NCI-H2196 (cell line): Measurements from ENCODE around the gene PIP5K1A.
A peak's percentile ranks its signal among the peaks of the same experiment; 100 is the strongest.
"Not testable (repeated sequence)": the region's sequence is repeated elsewhere in the genome, so short reads cannot be mapped to it uniquely, and the experiment has no call there.

Experiments used
- DNase-seq: peaks from one replicate; lab custom pipeline; 2025; ENCODE audit not compliant: unreplicated experiment; lab: John Stamatoyannopoulos, UW

The PIP5K1A gene

DNA sequence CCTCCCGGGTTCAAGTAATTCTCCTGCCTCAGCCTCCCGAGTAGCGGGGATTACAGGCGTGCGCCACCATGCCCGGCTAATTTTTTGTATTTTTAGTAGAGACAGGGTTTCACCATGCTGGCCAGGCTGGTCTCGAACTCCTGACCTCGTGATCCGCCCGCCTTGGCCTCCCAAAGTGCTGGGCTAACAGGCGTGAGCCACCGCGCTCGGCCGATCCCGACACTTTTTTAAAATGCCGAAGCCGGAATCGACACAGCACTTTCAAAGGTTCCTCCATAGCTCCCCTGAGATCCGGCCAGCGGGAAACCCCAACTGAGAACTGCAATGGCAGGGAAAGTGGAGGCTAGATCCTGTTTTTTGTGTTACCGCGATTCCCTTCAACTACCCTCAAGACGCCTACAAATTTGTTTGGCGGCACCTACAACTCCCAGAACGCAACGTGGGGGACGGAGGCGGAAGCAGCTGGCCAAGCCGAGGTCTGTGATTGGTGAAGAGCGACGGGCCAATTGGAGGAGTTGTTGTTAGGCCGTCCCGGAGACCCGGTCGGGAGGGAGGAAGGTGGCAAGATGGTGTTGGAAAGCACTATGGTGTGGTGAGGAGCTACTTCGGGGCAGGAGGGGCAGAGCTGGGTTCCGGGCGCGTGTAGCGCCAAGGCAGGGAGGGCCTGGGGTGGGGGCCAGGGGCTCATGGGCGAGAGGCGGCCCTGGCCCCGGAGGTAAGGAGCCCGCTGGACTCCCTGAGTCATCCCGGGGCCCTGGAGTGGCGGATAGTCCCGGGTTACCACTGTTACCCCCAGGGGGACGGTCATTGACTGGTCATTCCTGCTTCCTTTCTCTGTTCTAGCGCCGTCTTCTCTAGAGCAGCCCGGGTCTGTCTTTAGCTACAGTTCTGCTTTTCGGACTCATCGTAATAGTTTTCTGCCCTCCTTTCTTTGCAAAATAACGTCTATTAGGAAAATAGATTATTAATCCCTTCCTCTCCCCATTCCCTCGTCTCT is 56.2 kb downstream of the PIP5K1A start, which contains the start of gene PSMD4:
Gene PSMD4 (plus strand): TSS at position 518 of the 997 bp plus-strand sequence. CDS start 49 bp downstream, at position 567.
- DNase-seq: peak; percentile 95

DNA sequence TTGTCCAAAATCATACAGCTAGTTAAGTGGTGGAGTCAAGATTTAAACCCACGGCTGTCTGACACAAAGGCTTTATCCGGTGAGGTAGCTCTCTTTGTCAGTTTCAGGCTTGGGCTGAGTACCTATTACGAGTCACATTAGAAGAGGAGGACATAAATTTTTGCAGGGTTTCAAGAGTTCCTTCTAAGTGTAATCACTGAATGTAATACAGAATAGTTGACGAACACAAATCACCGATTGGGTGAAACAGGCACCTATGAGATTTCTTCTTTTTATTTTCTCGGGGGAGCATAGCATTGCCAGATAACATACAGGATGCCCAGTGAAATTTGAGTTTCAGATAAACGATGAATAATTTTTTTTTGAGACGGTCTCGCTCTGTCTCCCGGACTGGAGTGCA is 57.0 kb downstream of the PIP5K1A start:
- no peak for DNase-seq

DNA sequence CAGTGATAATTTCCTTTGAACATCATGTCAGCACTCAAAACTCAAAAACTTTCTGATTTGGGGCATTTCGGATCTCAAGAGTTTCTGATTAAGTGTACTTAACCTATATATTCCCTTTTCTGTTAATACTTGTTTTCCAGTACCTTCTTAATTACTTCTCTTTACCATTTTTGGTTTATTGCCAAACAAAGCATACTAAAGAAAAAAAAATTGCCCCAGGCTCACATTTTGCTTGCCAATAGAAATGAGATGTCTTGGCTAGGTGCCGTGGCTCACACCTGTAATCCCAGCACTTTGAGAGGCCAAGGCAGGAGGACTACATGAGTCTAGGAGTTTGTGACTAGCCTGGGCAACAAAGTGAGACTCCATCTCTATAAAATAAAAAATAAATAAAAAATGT is 61.0 kb downstream of the PIP5K1A start:
- DNase-seq: no peak

GRCh38 chr1:151265446-151266236 is 67.3 kb downstream of the PIP5K1A start:
- no peak for DNase-seq

DNA sequence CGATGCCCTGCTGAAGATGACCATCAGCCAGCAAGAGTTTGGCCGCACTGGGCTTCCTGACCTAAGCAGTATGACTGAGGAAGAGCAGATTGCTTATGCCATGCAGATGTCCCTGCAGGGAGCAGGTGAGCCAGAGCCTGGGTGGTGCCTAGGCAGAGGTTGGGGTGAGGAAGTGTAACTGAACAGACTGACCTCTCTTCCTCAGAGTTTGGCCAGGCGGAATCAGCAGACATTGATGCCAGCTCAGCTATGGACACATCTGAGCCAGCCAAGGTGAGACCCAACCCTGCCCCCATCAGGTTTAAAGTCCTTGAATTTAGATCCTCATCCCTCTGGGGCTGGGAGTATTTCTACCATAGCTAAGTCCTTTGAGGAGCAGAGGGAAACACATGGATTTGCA is 68.0 kb downstream of the PIP5K1A start:
- DNase-seq: no peak

GRCh38 chr1:151266821-151267220 is 68.5 kb downstream of the PIP5K1A start:
- DNase-seq: no peak

- no peak for DNase-seq
Measured at GRCh38 chr1:151267760-151268159, 69.4 kb downstream of the PIP5K1A start.

- no peak for DNase-seq
Measured at GRCh38 chr1:151273924-151274466, 75.6 kb downstream of the PIP5K1A start.

GRCh38 chr1:151275341-151275740 is 77.0 kb downstream of the PIP5K1A start:
- not testable (repeated sequence) for DNase-seq

DNA sequence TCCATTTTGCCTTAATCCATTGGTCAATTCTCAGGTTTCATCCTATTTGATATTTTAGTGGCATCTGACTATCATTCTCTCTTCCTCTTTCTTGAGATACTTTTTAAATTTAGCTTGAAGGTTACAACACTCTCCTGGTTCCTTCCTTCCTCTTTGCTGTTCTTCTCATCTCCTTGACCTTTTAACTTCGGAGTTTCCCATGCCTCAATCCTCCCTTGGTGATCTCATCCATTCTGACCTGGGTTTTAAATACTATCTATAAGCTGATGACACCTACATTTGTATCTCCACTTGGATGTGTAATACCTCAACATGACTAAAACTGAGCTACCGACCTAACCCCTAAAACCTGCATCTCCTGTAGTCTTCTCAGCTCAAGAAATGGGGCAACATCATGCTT is 78.9 kb downstream of the PIP5K1A start:
- DNase-seq: no peak

- DNase-seq: peak; percentile 97
Measured at GRCh38 chr1:151281225-151281968, 83.0 kb downstream of the PIP5K1A start.

DNA sequence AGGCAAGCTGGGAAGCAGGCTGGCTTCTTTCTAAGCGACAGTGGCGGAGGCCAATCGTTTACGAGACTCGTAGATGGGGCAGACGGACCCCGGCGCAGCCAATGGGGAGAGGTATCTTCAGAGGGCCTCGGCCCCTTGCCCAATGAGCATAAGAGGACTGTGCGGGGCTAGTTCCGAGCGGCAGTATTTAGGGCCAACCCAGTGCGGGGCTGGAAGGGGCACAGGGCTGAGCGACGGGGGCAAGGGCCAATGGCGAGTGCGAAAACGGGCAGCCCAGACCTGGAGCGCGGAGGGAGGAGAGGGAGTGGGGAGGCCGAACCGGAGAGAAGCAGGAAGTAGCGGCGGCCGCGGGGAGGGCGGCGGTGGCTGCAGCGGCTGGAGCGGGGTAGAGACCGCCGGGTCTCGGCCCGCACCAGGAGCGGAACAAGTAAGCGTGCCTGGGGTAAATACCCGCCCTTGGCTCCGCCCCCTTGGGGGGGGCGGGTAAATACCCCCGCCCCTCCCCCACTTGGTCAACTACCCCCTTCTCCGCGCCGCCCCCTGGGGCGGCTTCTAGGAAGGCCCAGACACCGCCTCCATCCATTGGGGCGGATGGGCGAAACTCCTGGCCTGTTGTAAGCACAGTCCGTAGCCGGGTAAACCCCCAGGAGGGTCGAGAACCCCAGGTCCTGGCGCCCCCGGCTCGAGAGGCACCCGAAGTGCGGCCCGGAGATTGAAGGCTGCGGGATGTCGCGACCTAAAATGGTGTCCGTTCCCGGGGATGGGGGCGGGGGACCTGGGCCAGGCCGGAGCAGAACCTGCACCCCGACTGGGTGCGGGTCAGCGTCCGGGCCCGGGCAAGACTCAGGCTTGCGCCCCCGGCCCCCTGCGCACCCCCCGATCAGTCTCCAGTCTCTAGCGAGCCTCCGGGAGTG is 83.9 kb downstream of the PIP5K1A start, which contains the start of gene ZNF687:
Gene ZNF687 (plus strand): TSS at position 331 of the 914 bp plus-strand sequence. CDS start 3,993 bp downstream, outside the sequence.
- peak; percentile 100 for DNase-seq

DNA sequence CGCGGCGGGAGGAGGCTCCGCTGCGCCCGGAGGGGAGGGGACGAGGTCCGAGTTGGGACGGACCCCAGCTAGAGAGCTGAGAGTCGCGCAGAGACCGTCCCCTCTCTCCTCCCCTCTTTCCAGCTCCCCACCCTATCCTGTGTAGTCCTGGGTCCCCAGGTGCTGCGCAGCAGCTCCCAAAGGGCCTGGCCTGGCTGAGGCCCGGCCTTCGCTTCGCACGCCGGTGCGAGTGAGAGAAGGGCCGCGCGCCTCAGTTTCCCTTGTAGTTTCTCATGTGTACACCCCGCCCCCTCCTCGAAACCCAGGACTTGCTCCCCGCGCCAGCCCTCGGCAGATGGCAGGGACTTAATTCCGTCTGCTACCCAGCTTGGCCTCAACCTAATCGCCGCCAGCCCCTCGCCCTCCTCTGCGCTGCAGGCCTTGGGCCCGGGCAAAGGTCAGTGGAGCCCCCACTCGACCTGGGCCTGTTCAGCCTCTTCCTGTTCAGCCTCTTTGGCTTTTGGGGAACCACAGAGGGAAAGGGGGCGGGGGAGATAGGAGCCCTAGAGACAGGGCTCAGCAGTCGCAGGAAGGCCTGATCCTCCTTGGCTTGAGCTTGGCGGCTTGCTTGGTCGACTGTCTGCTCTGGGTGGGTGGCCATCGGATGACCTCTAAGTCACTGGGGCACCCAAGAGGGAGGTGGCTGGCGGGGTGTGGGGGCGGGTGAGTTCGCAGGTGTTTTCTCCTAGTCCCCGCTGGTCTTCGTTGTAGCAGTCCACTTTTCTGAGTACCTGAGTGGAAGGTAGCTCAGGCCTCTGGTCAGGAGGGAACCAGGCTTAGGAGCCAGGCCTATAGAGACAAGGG is 84.8 kb downstream of the PIP5K1A start:
- DNase-seq: no peak

DNA sequence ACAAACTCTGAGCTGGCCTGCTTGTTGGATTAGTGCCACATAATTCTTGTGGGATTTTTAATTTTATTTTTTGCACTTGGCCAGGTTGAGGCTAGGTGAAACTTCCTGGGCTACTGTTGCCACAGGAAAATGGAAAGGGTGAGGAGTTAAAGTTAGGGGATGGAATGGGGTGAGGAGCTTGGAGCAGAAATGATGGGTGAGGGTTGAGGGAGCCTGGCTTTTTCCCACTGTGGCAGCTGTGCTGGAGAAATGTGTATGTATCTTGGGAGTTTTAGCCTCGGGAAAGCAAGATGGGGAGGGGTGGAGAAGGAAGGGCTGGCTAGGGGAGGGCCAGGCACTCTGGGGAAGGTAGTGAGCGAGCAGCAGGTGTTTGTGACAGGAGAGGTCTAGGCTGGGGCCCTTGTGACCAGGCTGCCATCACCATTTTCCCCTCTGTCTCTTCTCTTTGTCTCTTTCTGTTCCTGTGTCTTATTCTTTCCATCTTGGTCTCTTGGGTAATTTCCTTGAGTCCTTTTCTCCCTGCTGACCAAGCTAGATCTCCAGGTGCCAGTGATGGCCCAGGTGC is 85.7 kb downstream of the PIP5K1A start:
- DNase-seq: no peak

DNA sequence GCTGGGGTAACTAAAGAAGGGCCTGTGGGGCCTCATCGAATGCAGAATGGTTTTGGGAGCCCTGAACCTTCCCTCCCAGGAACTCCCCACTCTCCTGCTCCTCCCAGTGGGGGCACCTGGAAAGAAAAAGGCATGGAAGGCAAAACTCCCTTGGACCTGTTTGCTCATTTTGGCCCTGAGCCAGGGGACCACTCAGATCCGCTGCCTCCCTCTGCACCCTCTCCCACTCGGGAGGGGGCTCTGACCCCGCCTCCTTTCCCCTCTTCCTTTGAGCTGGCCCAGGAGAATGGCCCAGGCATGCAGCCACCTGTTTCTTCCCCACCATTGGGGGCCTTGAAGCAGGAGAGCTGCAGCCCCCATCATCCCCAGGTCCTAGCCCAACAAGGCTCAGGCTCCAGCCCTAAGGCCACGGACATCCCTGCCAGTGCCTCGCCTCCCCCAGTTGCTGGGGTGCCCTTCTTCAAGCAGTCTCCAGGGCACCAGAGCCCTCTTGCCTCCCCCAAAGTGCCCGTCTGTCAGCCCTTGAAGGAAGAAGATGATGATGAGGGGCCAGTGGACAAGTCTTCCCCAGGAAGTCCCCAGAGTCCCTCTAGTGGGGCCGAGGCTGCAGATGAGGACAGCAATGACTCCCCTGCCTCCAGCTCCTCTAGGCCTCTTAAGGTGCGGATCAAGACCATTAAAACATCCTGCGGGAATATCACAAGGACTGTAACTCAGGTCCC is 88.4 kb downstream of the PIP5K1A start:
- no peak for DNase-seq

DNA sequence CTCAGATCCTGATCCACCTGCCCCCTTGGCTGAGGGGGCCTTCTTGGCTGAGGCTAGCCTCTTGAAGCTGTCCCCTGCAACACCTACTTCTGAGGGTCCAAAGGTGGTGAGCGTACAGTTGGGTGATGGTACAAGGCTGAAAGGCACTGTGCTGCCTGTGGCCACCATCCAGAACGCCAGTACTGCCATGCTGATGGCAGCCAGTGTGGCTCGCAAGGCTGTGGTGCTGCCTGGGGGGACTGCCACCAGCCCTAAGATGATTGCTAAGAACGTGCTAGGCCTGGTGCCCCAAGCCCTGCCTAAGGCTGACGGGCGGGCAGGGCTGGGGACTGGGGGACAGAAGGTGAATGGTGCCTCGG is 89.0 kb downstream of the PIP5K1A start:
- DNase-seq: no peak

GRCh38 chr1:151287767-151288500 is 89.6 kb downstream of the PIP5K1A start:
- no peak for DNase-seq
